ENCODE data around the gene PBX1. TPM values are rescaled to one million over a fixed set of nuclear protein-coding genes. Genes with fewer than 3 reads are reported as not detected.

PBX1 gene
- total and polyA plus RNA-seq, 4 donors = 7.8 to 112 (median 33.5) TPM

DNA sequence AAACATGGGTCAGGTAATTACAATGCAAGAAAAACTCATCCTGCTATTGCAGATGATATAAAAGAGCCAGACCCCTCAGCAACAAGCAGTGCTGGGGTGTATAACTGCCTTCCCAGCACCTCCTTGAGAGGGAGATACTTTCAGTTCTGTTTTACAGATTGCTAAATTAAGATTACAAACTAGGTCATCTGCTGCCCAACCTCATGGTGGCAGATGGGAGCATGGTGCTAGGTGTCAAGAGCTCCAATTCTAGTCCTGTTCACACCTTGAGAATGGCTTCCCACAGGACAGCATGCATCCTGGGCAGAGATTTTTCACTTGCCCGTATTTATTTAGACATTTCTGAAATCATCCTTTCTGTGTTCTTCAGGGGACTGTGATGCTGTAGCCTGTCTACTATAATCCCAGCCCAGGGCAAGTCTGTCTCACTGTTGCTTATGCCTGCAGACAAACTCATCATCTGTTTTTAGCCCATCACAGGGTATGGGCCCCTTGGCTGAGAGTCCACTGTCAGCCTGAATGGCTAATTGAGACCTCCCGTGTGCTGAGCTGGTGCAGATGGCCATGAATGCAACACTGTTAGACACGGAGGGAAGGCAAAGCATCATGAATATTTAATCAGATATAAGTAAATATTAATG, 40.2 kb upstream of the PBX1 start:
- no peak for ATAC-seq (ENCODE audit: insufficient read depth, low FRiP score)
- no peak overlapping the region for H3K4me3 ChIP-seq
- H3K27me3 ChIP-seq (ENCODE audit: control insufficient read depth in 3 of 3, insufficient read depth in 3 of 3, low read length in 2 of 3) = no peaks in the 10 kb centered on the region
- no peak for DNase-seq
- H3K27ac ChIP-seq (ENCODE audit: low read depth in 1 of 2, low read length in 1 of 2) = no peak overlapping the region
- H3K4me1 ChIP-seq (ENCODE audit: control insufficient read depth in 5 of 5, insufficient read depth in 5 of 5, low read length in 5 of 5) = peaks cover 0 to 11% (median 4%) of the 10 kb centered on the region in 5 donors
- no peaks in the 10 kb centered on the region for H3K9me3 ChIP-seq (ENCODE audit: control insufficient read depth in 4 of 4, insufficient read depth in 3 of 4, low read length in 3 of 4)
- H3K9ac ChIP-seq (ENCODE audit: insufficient read depth in 1 of 2, low read length in 2 of 2) = no peak overlapping the region
- WGBS, 2 donors = 89 to 91% methylated on average over 3 of the region's 3 CpGs
- no peaks in the 10 kb centered on the region for H3K36me3 ChIP-seq (ENCODE audit: control insufficient read depth in 4 of 4, insufficient read depth in 4 of 4, low read length in 4 of 4)
- TF ChIP-seq, protein P1, sequence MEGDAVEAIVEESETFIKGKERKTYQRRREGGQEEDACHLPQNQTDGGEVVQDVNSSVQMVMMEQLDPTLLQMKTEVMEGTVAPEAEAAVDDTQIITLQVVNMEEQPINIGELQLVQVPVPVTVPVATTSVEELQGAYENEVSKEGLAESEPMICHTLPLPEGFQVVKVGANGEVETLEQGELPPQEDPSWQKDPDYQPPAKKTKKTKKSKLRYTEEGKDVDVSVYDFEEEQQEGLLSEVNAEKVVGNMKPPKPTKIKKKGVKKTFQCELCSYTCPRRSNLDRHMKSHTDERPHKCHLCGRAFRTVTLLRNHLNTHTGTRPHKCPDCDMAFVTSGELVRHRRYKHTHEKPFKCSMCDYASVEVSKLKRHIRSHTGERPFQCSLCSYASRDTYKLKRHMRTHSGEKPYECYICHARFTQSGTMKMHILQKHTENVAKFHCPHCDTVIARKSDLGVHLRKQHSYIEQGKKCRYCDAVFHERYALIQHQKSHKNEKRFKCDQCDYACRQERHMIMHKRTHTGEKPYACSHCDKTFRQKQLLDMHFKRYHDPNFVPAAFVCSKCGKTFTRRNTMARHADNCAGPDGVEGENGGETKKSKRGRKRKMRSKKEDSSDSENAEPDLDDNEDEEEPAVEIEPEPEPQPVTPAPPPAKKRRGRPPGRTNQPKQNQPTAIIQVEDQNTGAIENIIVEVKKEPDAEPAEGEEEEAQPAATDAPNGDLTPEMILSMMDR (IDR thresholded peaks at IDR 0.05; ENCODE audit: control extremely low read depth, extremely low read depth) = no peak

DNA sequence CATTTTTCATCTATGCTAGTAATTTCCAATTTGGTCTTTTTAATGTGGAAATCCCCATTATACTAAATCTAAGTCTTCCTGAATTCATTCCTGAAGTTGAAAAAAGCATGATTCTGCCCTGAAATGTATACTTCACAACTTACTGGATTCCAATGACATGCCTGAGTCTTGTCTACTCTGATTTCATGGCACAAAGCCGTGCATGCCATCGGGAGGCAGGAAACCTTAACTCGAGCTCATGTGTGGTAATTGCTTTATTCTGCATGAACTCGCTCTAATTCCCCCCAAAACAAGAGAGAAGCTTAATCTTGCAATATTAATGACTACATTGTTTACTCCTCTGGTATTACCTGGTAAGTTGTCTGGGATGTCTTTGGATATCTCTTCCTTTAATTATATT, 39.6 kb upstream of the PBX1 start:
- DNase-seq = no peak
- H3K36me3 ChIP-seq (ENCODE audit: control insufficient read depth in 4 of 4, insufficient read depth in 4 of 4, low read length in 4 of 4) = no peaks in the 10 kb centered on the region
- no peak overlapping the region for H3K27ac ChIP-seq (ENCODE audit: low read depth in 1 of 2, low read length in 1 of 2)
- H3K4me3 ChIP-seq = no peak overlapping the region
- no peak for ATAC-seq (ENCODE audit: insufficient read depth, low FRiP score)
- TF ChIP-seq, protein P1 (IDR thresholded peaks at IDR 0.05; ENCODE audit: control extremely low read depth, extremely low read depth) = no peak
- WGBS, 2 donors = 84 to 88% methylated on average over 4 of the region's 4 CpGs
- H3K9me3 ChIP-seq (ENCODE audit: control insufficient read depth in 4 of 4, insufficient read depth in 3 of 4, low read length in 3 of 4) = no peaks in the 10 kb centered on the region
- H3K9ac ChIP-seq (ENCODE audit: insufficient read depth in 1 of 2, low read length in 2 of 2) = no peak overlapping the region
- H3K27me3 ChIP-seq (ENCODE audit: control insufficient read depth in 3 of 3, insufficient read depth in 3 of 3, low read length in 2 of 3) = no peaks in the 10 kb centered on the region
- peaks cover 0 to 11% (median 4%) of the 10 kb centered on the region in 5 donors for H3K4me1 ChIP-seq (ENCODE audit: control insufficient read depth in 5 of 5, insufficient read depth in 5 of 5, low read length in 5 of 5)

DNA sequence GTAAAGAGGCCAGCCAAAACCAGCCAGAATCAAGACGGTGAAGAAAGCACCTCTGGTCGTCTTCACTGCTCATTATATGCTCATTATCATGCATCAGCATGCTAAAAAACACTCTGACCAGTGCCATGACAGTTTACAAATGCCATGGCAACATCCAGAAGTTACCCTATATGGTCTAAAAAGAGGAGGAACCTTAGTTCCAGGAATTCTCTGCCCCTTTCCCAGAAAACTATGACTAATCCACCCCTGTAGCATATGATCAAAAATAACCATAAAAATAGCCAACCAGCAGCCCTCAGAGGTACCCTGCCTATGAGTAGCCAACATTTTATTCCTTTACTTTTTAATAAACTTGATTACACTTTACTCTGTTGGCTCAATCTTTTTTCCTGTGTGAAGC, 34.2 kb upstream of the PBX1 start:
- ATAC-seq (ENCODE audit: insufficient read depth, low FRiP score) (no peak), DNase-seq (no peak)
- no peak overlapping the region for H3K27ac ChIP-seq (ENCODE audit: low read depth in 1 of 2, low read length in 1 of 2)
- H3K9ac ChIP-seq (ENCODE audit: insufficient read depth in 1 of 2, low read length in 2 of 2) = no peak overlapping the region
- H3K36me3 ChIP-seq (ENCODE audit: control insufficient read depth in 4 of 4, insufficient read depth in 4 of 4, low read length in 4 of 4) = no peaks in the 10 kb centered on the region
- 68 to 70% methylated on average over 2 of the region's 2 CpGs for WGBS, 2 donors
- no peaks in the 10 kb centered on the region for H3K4me1 ChIP-seq (ENCODE audit: control insufficient read depth in 5 of 5, insufficient read depth in 5 of 5, low read length in 5 of 5)
- H3K9me3 ChIP-seq (ENCODE audit: control insufficient read depth in 4 of 4, insufficient read depth in 3 of 4, low read length in 3 of 4) = peaks cover 0 to 5% (median under 1%) of the 10 kb centered on the region in 4 donors
- TF ChIP-seq, protein P1 (IDR thresholded peaks at IDR 0.05; ENCODE audit: control extremely low read depth, extremely low read depth) = no peak
- H3K4me3 ChIP-seq = no peak overlapping the region
- no peaks in the 10 kb centered on the region for H3K27me3 ChIP-seq (ENCODE audit: control insufficient read depth in 3 of 3, insufficient read depth in 3 of 3, low read length in 2 of 3)

Data from lung (tissue), 12 donors.